ENCODE results near the gene PKP1.

The PKP1 gene

GRCh38 chr1:201259476-201260235 is 23.6 kb upstream of the PKP1 start:
- no peaks in the 10 kb centered on the region for H3K36me3 ChIP-seq
- DNase-seq: no peak
- H3K27me3 ChIP-seq: no peaks in the 10 kb centered on the region
- H3K4me3 ChIP-seq (ENCODE audit: low read depth, low read length): peak overlapping the region; percentile 46
- TF ChIP-seq CTCF (IDR thresholded peaks at IDR 0.05; ENCODE audit: low read depth, low read length): 0 out of 2 replicates have a peak, but pooled peaks have one; percentile 9
- no peaks in the 10 kb centered on the region; the same call in 1 of the 2 replicates for H3K9me3 ChIP-seq
- H3K4me1 ChIP-seq: peaks cover 13% of the 10 kb centered on the region

GRCh38 chr1:201260236-201260590 is 23.1 kb upstream of the PKP1 start:
- H3K36me3 ChIP-seq: no peaks in the 10 kb centered on the region
- no peaks in the 10 kb centered on the region for H3K27me3 ChIP-seq
- peak overlapping the region; percentile 46 for H3K4me3 ChIP-seq (ENCODE audit: low read depth, low read length)
- no peak for TF ChIP-seq CTCF (IDR thresholded peaks at IDR 0.05; ENCODE audit: low read depth, low read length)
- DNase-seq: no peak
- peaks cover 13% of the 10 kb centered on the region for H3K4me1 ChIP-seq
- no peaks in the 10 kb centered on the region; the same call in 1 of the 2 replicates for H3K9me3 ChIP-seq

GRCh38 chr1:201260648-201261311 is 22.5 kb upstream of the PKP1 start:
- no peaks in the 10 kb centered on the region for H3K27me3 ChIP-seq
- TF ChIP-seq CTCF (IDR thresholded peaks at IDR 0.05; ENCODE audit: low read depth, low read length): no peak
- DNase-seq: no peak

GRCh38 chr1:201261771-201262547 is 21.3 kb upstream of the PKP1 start:
- DNase-seq: no peak
- no peaks in the 10 kb centered on the region for H3K27me3 ChIP-seq
- no peaks in the 10 kb centered on the region; the same call in 1 of the 2 replicates for H3K9me3 ChIP-seq
- TF ChIP-seq CTCF (IDR thresholded peaks at IDR 0.05; ENCODE audit: low read depth, low read length): no peak
- H3K4me1 ChIP-seq: peaks cover 22% of the 10 kb centered on the region
- no peaks in the 10 kb centered on the region for H3K36me3 ChIP-seq
- H3K4me3 ChIP-seq (ENCODE audit: low read depth, low read length): no peak overlapping the region

More at GRCh38 chr1:201260648-201261311, 22.5 kb upstream of the PKP1 start:
- peaks cover 15% of the 10 kb centered on the region for H3K4me1 ChIP-seq
- H3K9me3 ChIP-seq: no peaks in the 10 kb centered on the region; the same call in 1 of the 2 replicates
- no peak overlapping the region for H3K4me3 ChIP-seq (ENCODE audit: low read depth, low read length)
- no peaks in the 10 kb centered on the region for H3K36me3 ChIP-seq

- no peaks in the 10 kb centered on the region for H3K27me3 ChIP-seq
- H3K36me3 ChIP-seq: no peaks in the 10 kb centered on the region
- no peak overlapping the region for H3K4me3 ChIP-seq (ENCODE audit: low read depth, low read length)
- DNase-seq: no peak
- peaks cover 32% of the 10 kb centered on the region for H3K4me1 ChIP-seq
- no peaks in the 10 kb centered on the region; the same call in 1 of the 2 replicates for H3K9me3 ChIP-seq
- no peak for TF ChIP-seq CTCF (IDR thresholded peaks at IDR 0.05; ENCODE audit: low read depth, low read length)
Observed at GRCh38 chr1:201262963-201263608, 20.2 kb upstream of the PKP1 start.
